ENCODE data around the gene ASPM.
"Not testable (repeated sequence)": the region's sequence is repeated elsewhere in the genome, so short reads cannot be mapped to it uniquely, and the experiment has no call there.

The ASPM gene

DNA sequence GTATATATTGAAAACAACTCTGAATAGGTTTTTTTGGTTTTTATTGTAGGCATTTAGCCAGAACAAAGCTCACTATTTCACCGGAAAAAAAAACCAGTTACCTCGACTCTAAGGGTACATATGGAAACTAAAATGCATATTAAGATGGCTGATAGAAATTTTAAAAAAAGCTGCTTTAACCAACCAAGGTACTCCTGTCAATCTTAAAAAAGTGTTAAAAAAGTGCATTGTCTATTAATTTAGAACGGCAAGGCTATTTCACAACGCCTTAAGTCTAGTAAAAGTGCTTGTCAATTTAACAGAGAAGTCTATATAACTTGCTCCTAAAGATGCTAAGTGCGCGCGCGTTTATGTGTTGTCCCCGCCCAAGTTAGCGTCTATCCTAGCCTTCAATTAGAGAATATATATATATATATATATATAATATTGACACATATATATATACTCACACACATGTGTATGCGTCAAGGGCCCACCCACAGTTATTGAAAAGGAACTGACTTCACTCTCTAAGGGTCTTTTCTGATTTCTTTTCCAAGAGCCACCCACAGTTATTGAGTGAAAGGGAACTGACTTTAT is 934 bp downstream of the ASPM start:
- DNase-seq (ENCODE audit: low read depth in 2 of 2), result no peak

DNA sequence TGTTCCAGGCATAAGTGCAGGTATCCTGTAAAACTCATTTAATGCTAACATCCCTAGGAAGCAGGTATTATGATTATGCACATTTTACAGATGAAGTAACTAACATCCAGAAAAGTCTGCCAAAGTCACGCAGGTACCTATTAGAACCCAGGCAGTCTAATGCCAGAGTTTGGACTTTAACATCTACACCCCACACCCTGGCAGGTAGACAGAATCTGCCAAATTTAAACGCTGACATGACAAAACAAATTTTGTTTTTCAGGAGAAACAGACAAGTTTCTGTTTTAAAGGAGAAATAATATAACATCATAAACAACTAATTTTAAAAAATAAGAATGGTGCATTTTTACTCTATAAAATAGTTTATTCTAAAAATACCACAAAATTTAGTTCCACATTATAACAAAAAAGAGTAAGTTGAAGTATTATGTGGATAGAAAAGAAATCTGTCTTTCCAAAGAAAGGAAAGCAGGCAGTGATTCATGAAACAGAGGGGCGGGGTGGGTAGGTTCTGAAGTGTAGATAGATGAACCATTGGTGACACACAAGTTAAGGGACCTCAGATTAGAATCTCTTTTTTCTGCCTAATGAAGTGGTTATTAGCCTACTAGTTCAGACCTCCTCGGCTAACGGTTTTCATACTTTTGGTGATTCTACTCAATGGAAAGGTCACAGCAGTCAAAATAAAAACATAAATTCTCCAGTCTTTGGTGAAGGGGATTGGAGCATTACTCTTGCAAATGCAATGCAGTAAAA is 1.7 kb downstream of the ASPM start:
- DNase-seq (ENCODE audit: low read depth in 2 of 2), result no peak

DNA sequence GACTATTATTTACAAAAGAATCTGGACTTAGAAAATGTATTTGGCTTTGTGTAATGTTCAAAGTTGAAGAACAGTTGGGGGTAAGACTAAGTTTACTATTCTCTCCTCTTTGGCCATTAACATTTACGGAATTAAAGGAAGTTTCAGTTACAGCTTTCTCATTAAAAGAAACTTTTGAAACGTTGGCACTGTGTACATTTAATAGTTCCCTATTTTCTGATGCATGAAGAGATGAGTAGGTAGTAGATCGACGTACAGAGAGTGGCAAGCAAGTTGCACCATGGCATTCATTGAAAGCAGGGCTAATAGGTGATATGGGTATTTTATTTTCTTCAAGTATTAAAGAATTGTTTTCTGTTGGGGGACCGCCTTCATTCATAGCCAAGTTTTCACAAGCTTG is 3.2 kb downstream of the ASPM start:
- DNase-seq (ENCODE audit: low read depth in 2 of 2), result no peak

DNA sequence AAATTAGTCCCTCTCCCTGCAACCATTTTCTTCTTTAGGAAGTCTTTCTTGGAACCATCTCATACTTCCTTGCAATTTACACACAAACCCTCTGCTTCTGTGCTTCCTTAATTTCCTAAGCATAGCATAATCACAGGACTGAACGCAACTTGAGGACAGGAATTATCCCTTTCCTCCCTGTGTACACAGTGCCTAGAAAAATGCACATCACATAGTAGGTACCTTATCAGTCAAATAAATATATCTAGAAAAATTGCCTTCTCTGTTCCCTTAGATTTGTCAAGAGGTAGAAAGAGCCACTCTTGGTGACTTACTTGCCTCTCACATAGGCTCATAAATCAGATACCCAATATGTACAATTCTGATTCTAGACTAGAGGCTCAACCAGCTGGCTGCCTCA is 4.9 kb downstream of the ASPM start:
- no peak for DNase-seq (ENCODE audit: low read depth in 2 of 2)

DNA sequence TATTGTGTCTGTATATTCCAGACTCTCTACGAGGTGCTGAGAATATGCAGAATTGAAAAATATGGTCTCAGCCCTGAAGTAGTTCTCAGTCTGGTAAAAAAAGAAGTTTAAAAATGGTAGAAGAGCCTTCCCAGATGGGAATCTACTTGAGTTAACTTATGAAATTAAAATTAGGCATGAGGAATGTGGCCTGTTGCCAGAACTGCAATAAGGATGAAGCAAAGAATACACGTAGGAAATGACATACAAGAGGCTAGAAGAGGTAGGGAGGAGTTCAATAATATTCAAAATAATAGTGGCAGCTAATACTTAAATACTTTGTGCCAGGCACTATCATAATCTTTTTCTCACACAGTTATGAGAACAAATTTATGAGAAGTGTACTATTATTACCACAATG is 6.3 kb downstream of the ASPM start:
- no peak for DNase-seq (ENCODE audit: low read depth in 2 of 2)

DNA sequence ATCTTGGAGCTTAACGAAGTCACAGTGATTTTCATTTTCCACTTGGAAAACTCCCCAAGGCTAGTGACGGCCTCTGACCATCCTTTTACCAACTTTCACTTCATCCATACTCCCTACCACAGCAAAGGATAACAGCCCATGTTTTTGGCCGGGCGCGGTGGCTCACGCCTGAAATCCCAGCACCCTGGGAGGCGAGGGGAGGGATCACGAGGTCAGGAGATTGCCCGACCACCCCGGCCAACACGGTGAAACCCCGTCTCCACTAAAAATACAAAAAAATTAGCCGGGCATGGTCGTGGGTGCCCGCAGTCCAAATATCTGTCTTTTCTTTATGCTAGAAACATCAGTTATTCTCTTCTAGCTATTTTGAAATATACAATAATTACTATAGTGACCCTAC is 7.3 kb downstream of the ASPM start:
- no peak for DNase-seq (ENCODE audit: low read depth in 2 of 2)

DNA sequence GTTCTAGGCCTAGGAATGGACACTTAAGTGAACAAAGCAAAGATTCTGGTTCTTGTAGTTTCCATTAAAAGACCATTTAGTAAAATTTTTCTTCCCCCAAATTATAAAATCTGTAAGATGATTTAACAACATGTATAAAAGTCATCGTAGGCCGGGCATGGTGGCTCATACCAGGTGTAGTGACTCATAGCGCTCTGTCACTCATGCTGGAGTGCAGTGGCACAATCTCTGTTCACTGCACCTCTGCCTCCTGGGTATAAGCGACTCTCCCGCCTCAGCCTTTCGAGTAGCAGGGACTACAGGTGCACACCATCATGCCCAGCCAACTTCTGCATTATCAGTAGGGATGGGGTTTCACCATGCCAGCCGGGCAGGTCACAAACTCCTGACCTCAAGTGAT is 9.1 kb downstream of the ASPM start:
- DNase-seq (ENCODE audit: low read depth in 2 of 2), result no peak

DNA sequence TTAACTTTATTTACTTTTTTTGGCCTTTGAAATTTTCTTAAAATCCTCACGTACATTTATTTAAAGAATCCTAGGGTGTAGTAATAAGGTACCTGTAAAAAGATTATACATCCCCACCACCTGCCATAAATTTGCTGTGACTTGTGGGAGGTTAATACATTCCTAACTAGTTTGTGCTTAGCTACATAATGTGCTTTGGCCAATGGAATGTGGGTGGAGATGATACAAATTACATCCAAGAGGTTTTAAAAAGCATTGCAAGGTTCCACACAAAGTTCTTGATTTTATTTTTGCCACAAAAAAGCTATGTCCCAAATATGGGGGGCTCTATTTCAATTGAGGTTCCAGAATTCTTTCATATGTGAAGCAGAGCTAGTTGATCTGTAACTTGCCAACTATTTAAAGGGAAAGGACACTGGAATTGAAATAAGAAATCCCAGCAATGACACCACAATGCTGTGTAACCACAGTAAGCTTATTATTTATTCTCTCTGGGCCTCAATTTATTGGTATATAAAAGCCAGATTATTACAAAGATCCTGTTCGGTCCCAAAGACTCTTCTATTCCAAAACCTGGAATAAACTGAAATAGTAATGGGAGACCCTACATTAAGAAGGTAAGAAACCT is 15.7 kb downstream of the ASPM start:
- no peak for DNase-seq (ENCODE audit: low read depth in 2 of 2)

DNA sequence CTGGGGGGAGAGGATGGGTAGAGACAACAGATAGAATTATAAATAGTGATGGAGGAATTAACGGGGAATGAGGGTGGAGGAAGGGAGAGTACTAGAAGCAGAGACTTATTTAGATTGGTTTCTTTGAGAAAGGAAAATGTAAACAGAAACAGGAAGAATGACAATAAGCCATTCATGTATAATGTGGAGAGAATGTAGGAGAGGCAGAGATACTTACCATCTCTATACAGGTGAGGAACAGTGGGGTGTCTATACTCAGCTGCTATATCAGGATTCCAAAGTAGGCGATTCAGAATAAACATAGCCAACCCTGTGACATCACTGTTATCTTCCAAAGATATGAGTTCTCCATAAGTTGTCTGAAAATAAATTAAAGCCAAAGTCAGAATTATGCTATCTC is 16.8 kb downstream of the ASPM start:
- no peak for DNase-seq (ENCODE audit: low read depth in 2 of 2)

DNA sequence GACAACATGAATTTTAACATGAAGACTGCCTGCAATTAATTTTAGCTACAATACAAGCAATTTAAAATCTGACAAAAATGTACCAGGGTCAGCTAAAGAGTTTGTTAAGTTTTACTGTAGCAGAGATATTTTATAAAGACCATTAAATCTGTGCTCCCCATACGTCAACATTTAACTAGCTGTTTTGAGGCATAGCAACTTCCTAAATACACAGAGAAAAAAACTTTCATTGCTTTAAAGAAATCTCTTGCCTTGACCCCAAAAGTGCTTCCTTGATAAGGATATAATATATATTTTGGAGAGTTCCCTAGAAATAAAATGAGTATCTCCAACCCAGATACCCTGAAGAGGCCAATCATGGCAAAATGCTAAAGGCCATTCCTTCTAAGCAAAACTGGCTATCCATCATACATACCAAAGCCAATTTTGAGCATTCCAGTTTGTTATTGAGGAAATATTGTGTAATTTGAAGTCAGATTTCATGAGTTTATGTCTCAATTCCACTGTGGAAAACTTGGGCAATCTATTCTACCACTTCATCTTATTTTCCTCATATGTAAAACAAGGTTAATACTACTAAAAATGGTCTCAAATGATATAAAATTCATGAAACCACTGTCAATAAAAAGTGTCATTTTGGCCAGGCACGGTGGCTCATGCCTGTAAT is 19.1 kb downstream of the ASPM start:
- no peak for DNase-seq (ENCODE audit: low read depth in 2 of 2)

DNA sequence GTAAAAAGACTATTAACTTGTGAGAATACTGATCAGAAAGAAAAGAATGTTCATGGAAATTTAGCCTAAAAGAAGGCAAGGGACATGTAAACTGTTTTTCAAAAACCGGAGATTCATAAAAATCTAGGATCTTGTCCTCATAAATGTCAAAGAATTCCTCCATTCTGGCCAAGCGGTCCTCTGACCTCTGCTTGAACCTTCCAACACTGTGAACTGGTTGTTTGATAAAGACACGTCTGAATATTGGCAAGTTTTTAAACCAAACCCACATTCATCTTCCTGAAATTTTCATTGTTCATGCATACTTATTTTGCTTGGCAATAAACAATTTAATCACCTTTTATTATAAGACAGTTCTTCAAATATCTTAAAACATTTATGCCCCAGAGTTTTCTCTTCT is 19.8 kb downstream of the ASPM start:
- DNase-seq (ENCODE audit: low read depth in 2 of 2), result no peak

DNA sequence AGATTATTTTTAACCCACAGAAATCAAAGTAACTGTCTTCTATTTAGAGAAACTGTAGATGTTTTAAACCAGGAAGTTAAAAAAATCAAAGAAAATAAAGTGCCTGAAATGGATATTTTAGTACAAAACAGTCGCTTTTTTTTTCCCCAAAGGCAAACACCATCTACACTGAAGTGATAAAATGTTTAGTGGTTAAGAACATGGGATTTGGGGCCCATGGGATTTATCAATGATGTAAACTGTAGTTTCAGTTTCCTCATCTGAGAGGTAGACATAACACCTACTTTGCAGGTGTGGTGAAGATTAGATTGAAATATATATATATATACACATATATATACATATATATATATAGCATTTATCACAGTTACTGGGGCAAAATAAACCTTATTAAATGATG is 22.1 kb downstream of the ASPM start:
- DNase-seq (ENCODE audit: low read depth in 2 of 2), result no peak

DNA sequence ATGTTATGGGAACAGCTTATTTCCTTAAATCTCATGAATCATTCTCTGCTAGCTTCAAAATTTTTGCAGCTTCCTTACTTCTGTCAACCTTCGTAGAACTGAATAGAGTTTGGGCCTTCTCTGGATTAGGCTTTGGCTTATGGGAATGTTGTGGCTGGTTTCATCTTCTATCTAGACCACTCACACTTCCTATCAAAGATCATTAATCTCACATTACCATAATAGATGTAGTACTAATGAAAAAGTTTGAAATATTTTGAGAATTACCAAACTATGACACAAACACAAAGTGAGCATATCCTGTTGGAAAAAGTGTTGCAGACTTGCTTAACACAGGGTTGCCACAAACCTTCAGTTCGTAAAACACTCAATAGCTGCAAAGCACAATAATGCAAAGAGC is 30.3 kb downstream of the ASPM start:
- no peak for DNase-seq (ENCODE audit: low read depth in 2 of 2)

DNA sequence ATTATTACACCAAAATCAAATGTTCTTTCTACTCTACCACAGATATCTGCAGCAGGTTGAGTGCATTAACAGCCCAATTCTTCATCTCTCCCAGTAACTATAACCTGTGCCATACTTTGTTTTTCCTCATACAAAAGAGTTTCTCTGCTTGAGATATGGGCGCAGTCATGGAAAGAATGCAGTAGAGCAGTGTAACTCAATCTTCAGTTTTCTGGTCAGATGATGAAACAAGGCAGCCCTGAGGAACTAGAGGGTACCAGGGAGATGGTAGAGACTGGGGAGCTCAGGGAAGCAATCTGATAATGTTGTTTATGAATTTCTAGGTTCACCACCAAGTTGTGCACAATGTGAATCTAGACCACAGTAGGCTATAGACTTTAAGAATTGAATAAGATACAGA is 39.6 kb downstream of the ASPM start:
- DNase-seq (ENCODE audit: low read depth in 2 of 2), result no peak

DNA sequence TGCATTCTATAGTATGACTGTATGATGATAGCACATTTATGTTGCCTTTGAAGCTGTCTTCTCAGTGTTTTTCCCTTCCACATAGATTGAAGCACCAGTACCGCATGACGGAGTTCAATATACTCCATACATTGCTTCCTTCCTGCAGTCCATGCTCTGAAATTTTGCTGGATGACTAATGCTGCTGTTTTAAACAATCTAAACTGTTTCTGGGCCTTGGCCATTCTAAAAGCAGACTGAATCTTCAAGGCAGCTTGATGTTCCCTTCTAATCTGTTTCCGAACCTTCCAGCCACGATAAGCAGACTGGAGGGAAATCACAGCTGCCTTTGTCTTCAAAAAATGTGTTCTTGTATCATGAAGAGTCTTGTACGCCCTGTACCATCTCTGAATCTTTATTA is 43.2 kb downstream of the ASPM start:
- no peak for DNase-seq (ENCODE audit: low read depth in 2 of 2)

DNA sequence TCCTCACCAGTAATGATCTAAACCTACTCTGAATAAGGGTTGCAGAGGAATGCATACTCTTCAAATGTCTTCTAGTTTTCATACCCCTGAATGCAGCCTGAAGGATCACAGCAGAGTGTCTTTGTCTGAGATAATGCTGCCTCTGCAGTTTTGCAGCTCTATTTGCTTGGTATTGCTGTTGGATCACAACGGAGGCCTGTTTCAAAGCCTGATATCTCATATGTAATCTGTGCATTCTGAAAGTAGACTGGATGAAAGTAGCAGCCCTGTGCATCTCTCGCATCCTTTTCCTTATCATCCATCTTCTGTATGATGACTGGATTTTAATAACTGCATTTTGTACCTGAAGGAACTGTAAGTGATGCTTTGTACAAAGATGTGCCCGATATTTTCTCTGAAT is 44.5 kb downstream of the ASPM start:
- no peak for DNase-seq (ENCODE audit: low read depth in 2 of 2)

DNA sequence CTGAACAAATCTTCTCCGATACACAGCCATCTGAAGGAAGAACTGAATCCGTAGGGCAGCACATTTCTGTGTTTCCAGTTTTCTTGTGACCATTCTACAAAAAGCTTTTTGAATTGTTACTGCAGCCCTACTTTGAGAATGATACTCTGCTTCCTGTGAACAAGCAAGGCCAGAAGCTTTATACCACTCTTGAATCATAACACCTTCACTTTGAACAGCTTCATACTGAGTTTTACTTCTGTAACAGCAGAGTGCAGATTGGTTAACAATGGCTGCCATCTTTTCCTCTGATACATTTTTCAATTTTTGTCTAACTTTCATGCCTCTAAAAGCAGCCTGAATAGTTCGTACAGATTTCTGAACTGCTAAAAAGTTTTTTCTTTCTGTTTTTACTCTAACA is 45.8 kb downstream of the ASPM start:
- DNase-seq (ENCODE audit: low read depth in 2 of 2), result no peak

DNA sequence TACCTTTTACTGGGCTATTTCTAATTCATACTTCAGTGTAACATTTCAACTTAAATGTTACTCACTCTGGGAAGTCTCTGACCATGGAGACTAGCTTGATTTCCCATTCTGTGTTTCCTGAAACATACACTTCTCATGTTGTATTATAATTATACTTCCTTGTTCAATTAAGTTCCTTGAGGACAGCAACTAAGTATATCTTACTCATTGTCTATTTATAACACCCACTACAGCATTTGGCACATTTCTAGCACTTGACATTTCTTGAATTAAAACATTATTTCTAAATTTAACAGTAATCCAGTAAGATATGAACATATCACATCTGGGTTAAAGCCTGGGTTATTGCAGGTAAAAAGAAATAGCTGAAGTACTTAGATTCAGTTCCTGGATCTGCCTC is 47.0 kb downstream of the ASPM start:
- no peak for DNase-seq (ENCODE audit: low read depth in 2 of 2)

DNA sequence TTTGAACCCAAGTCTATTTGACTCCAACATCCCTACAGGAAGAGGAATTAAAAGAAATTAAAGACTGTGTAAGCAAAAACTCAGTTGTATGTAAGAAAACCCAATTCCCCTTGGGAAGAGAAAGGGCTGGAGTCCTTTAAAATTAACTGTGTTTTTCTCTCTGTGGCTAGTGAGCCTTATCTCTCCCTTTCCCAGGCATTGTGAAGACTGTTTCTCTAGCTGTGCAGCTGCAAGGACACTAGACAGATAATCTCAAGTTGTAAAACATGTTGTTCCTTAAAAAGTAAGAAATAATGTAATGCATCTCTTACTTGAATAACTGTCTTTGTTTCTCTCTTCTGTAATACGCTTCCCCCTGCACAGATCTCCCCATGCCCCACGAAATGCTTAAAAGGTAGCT is 49.5 kb downstream of the ASPM start:
- DNase-seq (ENCODE audit: low read depth in 2 of 2), result not testable (repeated sequence)

DNA sequence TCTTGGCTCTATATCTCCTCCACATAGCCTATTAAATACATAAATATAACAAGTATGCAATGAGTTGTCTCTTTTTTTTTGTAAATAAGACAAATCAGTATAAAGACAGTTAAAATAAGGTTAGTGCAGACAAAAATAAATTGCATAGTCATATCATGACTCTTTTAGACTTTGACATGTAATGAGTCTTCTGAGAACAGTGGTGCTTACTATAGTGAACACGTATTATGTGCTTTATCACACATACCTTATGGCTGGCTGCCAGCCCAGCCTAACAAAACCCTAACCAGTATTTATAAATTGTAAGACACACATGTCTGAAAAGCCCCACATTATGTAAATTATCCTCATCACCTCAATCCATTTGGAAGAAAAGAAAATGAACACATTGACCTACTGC is 50.3 kb downstream of the ASPM start:
- no peak for DNase-seq (ENCODE audit: low read depth in 2 of 2)

DNA sequence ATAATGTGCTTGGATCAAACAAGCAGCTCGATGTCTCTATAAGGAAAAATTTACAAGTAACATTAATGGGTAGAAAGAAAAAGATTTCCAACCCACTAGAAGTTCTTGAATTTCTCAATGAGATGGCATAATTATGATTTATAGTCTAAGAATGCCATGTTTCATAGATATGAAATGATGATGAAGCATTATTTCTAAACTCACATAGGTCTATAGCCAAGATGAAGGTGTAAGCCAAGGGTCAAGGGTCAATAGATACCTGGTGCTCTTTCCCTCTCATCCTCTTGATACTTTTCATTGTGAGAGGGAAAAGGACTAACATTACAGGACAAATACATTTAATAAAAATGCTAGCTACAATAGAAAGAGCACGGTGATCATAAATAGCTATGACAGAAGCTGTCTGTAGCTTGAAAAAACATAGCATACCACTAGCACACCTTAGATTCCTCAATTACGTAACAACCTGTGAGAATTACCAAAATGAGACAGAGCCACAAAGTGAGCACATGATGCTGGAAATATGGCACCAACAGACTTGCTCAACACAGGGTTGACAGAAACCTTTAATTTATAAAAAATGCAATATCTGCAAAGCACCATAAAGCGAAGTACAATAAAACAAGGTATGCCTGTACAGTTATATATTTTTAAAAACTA is 53.1 kb downstream of the ASPM start:
- no peak for DNase-seq (ENCODE audit: low read depth in 2 of 2)

DNA sequence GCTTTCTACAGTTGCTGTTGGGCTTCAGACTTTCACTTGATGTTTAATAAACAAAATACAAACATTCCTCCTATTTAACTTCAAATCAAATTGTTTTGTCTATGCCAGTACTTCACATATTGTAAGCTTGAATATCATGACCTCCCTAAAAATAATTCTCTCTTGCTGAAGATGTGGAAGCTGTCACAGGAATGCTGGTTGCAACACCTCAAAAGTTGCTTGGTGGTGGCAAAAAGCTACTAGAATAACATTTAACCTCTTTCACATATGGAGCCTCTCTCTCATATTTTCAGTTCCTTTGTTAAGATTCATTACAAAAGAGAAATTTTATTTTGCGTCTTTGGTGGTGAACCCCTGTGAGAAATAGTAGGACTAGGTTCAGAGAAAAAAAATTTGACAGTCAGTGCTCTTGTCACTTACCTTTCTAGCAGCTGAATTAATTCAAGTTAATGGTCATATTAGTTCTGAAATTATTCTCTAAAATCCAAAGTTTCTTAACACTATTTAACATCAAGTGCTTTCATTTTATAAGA is 53.9 kb downstream of the ASPM start:
- DNase-seq (ENCODE audit: low read depth in 2 of 2), result no peak

Measured in stimulated activated CD4-positive, alpha-beta T cell treated with anti-CD3 and anti-CD28 coated beads, Interleukin-12 subunit alpha, Interleukin-12 subunit beta, amount 100 ng/mL, for 24 hours (primary cell).